ENCODE measurements around the gene CLIP2. TPM values are rescaled to one million over a fixed set of nuclear protein-coding genes. Genes with fewer than 3 reads are reported as not detected.

The CLIP2 gene
- total RNA-seq, 1 experiment from 2014 or later, result 21.6 TPM

GRCh38 chr7:74282748-74283459, 6.3 kb upstream of the CLIP2 start:
- H3K9me3 Mint-ChIP-seq, result no peaks in the 10 kb centered on the region; a peak in 1 of 5 replicates
- Histone ChIP-seq H3K18ac (ENCODE audit: insufficient read length, low read depth, low read length) (no peak overlapping the region), H4K20me1 (ENCODE audit: control insufficient read depth, insufficient read depth, insufficient read length) (no peaks in the 10 kb centered on the region), H3K4ac (ENCODE audit: low read depth, low read length) (no peak overlapping the region), H3K9me3 (ENCODE audit: control insufficient read depth, low read depth, low read length) (no peaks in the 10 kb centered on the region), H2BK12ac (ENCODE audit: insufficient read length, low read depth, low read length) (no peak overlapping the region), H3K27me3 (ENCODE audit: insufficient read depth, low read length) (no peaks in the 10 kb centered on the region), H3K4me2 (ENCODE audit: insufficient read depth, insufficient read length, low read length) (no peak overlapping the region), H2BK20ac (ENCODE audit: low read depth, low read length, poor library complexity, severe bottlenecking) (no peak overlapping the region), H3K23me2 (ENCODE audit: insufficient read length, low read depth, low read length, poor library complexity, severe bottlenecking) (no peaks in the 10 kb centered on the region), H3K9ac (ENCODE audit: extremely low read depth, insufficient read length, low read length) (no peak overlapping the region), H2BK15ac (ENCODE audit: low read depth, low read length) (no peak overlapping the region), H3T11ph (ENCODE audit: low read length) (no peak overlapping the region), H3K79me2 (ENCODE audit: insufficient read depth, low read length) (no peaks in the 10 kb centered on the region), H3K27ac (ENCODE audit: insufficient read length, low read depth, low read length) (no peak overlapping the region), H2AFZ (ENCODE audit: low read length) (no peak overlapping the region), H2BK5ac (ENCODE audit: insufficient read length, low read length) (no peak overlapping the region), H2BK120ac (ENCODE audit: low read depth, low read length, poor library complexity, severe bottlenecking) (no peak overlapping the region), H4K5ac (ENCODE audit: insufficient read length, low read depth, low read length) (no peak overlapping the region), H3K23ac (ENCODE audit: insufficient read length, low read depth, low read length) (no peak overlapping the region), H3K56ac (ENCODE audit: insufficient read length, low read depth, low read length) (no peak overlapping the region), H3K4me1 (ENCODE audit: insufficient read depth, low read length) (no peaks in the 10 kb centered on the region; the same call in 1 of the 2 replicates), H4K91ac (ENCODE audit: insufficient read length, low read depth, low read length) (no peak overlapping the region), H3K79me1 (ENCODE audit: insufficient read depth, low read depth, low read length, poor library complexity, severe bottlenecking) (no peaks in the 10 kb centered on the region), H4K8ac (replicated peaks; ENCODE audit: insufficient read length, low read depth, low read length) (no peak overlapping the region), H3K14ac (ENCODE audit: insufficient read depth, low read length) (no peak overlapping the region), H2AK5ac (ENCODE audit: insufficient read length, low read length) (no peak overlapping the region)
- H3K4me3 Mint-ChIP-seq, result no peak overlapping the region
- WGBS (ENCODE audit: extremely low coverage, insufficient read length, low lambda C conversion rate), result no CpG with 5 or more reads among the region's 14 CpGs
- no peaks in the 10 kb centered on the region for H3K36me3 Mint-ChIP-seq (ENCODE audit: insufficient read depth in 1 of 3, low read depth in 3 of 3)
- H3K27me3 Mint-ChIP-seq (ENCODE audit: low read depth), result peaks cover 25% of the 10 kb centered on the region
- peaks cover 28 to 42% of the 10 kb centered on the region in 2 experiments for H3K4me1 Mint-ChIP-seq
- peak overlapping the region in 2 of 3 experiments; percentile 20 to 59; a peak in 2 of 7 replicates for H3K27ac Mint-ChIP-seq
- DNase-seq, result peak; percentile 64
- TF ChIP-seq, protein P1, sequence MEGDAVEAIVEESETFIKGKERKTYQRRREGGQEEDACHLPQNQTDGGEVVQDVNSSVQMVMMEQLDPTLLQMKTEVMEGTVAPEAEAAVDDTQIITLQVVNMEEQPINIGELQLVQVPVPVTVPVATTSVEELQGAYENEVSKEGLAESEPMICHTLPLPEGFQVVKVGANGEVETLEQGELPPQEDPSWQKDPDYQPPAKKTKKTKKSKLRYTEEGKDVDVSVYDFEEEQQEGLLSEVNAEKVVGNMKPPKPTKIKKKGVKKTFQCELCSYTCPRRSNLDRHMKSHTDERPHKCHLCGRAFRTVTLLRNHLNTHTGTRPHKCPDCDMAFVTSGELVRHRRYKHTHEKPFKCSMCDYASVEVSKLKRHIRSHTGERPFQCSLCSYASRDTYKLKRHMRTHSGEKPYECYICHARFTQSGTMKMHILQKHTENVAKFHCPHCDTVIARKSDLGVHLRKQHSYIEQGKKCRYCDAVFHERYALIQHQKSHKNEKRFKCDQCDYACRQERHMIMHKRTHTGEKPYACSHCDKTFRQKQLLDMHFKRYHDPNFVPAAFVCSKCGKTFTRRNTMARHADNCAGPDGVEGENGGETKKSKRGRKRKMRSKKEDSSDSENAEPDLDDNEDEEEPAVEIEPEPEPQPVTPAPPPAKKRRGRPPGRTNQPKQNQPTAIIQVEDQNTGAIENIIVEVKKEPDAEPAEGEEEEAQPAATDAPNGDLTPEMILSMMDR (conservative IDR thresholded peaks at IDR 0.05), result no peak

Data from H9 (cell line).